ENCODE data around the gene HTRA2. TPM values are rescaled to one million over a fixed set of nuclear protein-coding genes. Genes with fewer than 3 reads are reported as not detected.

Gene HTRA2
- total and polyA plus RNA-seq, 4 donors: 13.3 to 81.8 (median 18.5) TPM

- Histone ChIP-seq H3K27ac (ENCODE audit: low read depth in 1 of 2, low read length in 2 of 2) (no peak overlapping the region), H3K27me3 (ENCODE audit: control insufficient read depth in 4 of 4, insufficient read depth in 4 of 4, low read length in 3 of 4) (no peaks in the 10 kb centered on the region), H3K36me3 (ENCODE audit: control insufficient read depth in 4 of 4, insufficient read depth in 3 of 4, low read depth in 1 of 4, low read length in 3 of 4) (peaks cover under 1 to 10% (median 3%) of the 10 kb centered on the region in 4 donors), H3K9ac (ENCODE audit: low read depth in 1 of 2, low read length in 2 of 2) (no peak overlapping the region), H3K4me1 (ENCODE audit: control insufficient read depth in 4 of 4, insufficient read depth in 4 of 4, low read length in 3 of 4) (peaks cover 8 to 26% (median 19%) of the 10 kb centered on the region in 4 donors), H3K4me3 (ENCODE audit: low read depth in 1 of 3, low read length in 3 of 3) (no peak overlapping the region), H3K9me3 (ENCODE audit: control insufficient read depth in 4 of 4, low read length in 3 of 4) (no peaks in the 10 kb centered on the region)
- no peak for DNase-seq (ENCODE audit: low spot score)
- no peak for TF ChIP-seq RXRA (IDR thresholded peaks at IDR 0.05)
- no peak for TF ChIP-seq REST (IDR thresholded peaks at IDR 0.05)
- no peak for TF ChIP-seq HNF4G (IDR thresholded peaks at IDR 0.05)
- no peak for TF ChIP-seq ZBTB33 (IDR thresholded peaks at IDR 0.05)
- peak; percentile 37 for TF ChIP-seq FOXA2 (IDR thresholded peaks at IDR 0.05)
- no peak for TF ChIP-seq FOXA1 (IDR thresholded peaks at IDR 0.05)
- TF ChIP-seq RAD21 (IDR thresholded peaks at IDR 0.05): peak; percentile 87 to 89
- peak; percentile 50 for TF ChIP-seq CTCF (IDR thresholded peaks at IDR 0.05; ENCODE audit: low read depth, low read length, missing input control)
- peak in 1 of 2 donors; percentile 16 for TF ChIP-seq GABPA (IDR thresholded peaks at IDR 0.05 in 1 of 2, conservative IDR thresholded peaks at IDR 0.05 in 1 of 2)
Measured at GRCh38 chr2:74532222-74532621, 2.5 kb downstream of the HTRA2 start.

GRCh38 chr2:74533464-74533863 lies 3.7 kb downstream of the HTRA2 start:
- DNase-seq (ENCODE audit: low spot score): no peak

More at GRCh38 chr2:74533464-74533863, 3.7 kb downstream of the HTRA2 start:
- no peak overlapping the region for H3K9ac ChIP-seq (ENCODE audit: low read depth in 1 of 2, low read length in 2 of 2)
- 86% methylated on average over 4 of the region's 4 CpGs for WGBS
- H3K9me3 ChIP-seq (ENCODE audit: control insufficient read depth in 4 of 4, low read length in 3 of 4): no peaks in the 10 kb centered on the region
- TF ChIP-seq NR2F2 (IDR thresholded peaks at IDR 0.05): no peak
- no peak for TF ChIP-seq HNF4G (IDR thresholded peaks at IDR 0.05)
- TF ChIP-seq HNF4A (conservative IDR thresholded peaks at IDR 0.05): no peak
- TF ChIP-seq ATF3 (IDR thresholded peaks at IDR 0.05): no peak
- no peak for TF ChIP-seq FOXA2 (IDR thresholded peaks at IDR 0.05)
- no peak for TF ChIP-seq CTCF (IDR thresholded peaks at IDR 0.05; ENCODE audit: low read depth, low read length, missing input control)
- no peak for TF ChIP-seq JUND (IDR thresholded peaks at IDR 0.05)
- TF ChIP-seq RAD21 (IDR thresholded peaks at IDR 0.05): no peak
- no peak for TF ChIP-seq EGR1 (IDR thresholded peaks at IDR 0.05; ENCODE audit: low read depth in 2 of 2)
- no peak for TF ChIP-seq MAX (IDR thresholded peaks at IDR 0.05)
- no peak overlapping the region for H3K4me3 ChIP-seq (ENCODE audit: low read depth in 1 of 3, low read length in 3 of 3)
- H3K4me1 ChIP-seq (ENCODE audit: control insufficient read depth in 4 of 4, insufficient read depth in 4 of 4, low read length in 3 of 4): peaks cover 4 to 17% (median 13%) of the 10 kb centered on the region in 4 donors
- H3K27me3 ChIP-seq (ENCODE audit: control insufficient read depth in 4 of 4, insufficient read depth in 4 of 4, low read length in 3 of 4): no peaks in the 10 kb centered on the region
- peaks cover 0 to 6% (median 0%) of the 10 kb centered on the region in 4 donors for H3K36me3 ChIP-seq (ENCODE audit: control insufficient read depth in 4 of 4, insufficient read depth in 3 of 4, low read depth in 1 of 4, low read length in 3 of 4)
- no peak overlapping the region for H3K27ac ChIP-seq (ENCODE audit: low read depth in 1 of 2, low read length in 2 of 2)

Measured in liver (tissue), 9 donors.